Small intestine (tissue), 7 donors: ENCODE measurements around the gene KLHDC4. TPM values are rescaled to one million over a fixed set of nuclear protein-coding genes. Genes with fewer than 3 reads are reported as not detected.
"Not testable (repeated sequence)": the region's sequence is repeated elsewhere in the genome, so short reads cannot be mapped to it uniquely, and the experiment has no call there.

Experiments
- DNase-seq, 2 donors: peaks; one replicate each; pipeline versions ENCODE4 v3.0.0 to v3.0.0-alpha.2; 2013
- FAIRE-seq: peaks from 2 replicates; lab custom pipeline; 2012; peaks lifted over from hg19 to GRCh38; lab: Jason Lieb, UNC
- H3K27ac ChIP-seq, 3 donors: one replicate each; pipeline ENCODE4 v1.5.1; 2013; ENCODE audit warnings: low read length in 2 of 3, mild to moderate bottlenecking in 2 of 3, control low read depth in 1 of 3, inconsistent platforms in 1 of 3, low read depth in 1 of 3, moderate library complexity in 1 of 3
- H3K27me3 ChIP-seq, 3 donors: one replicate each; pipeline ENCODE4 v1.6.1; 2013; ENCODE audit warnings: low read length in 3 of 3, inconsistent platforms in 1 of 3; ENCODE audit not compliant: control insufficient read depth in 3 of 3, insufficient read depth in 3 of 3
- H3K36me3 ChIP-seq, 3 donors: one replicate each; pipeline ENCODE4 v1.6.1; 2013; ENCODE audit warnings: low read length in 3 of 3, inconsistent platforms in 1 of 3, low read depth in 1 of 3, mild to moderate bottlenecking in 1 of 3, moderate library complexity in 1 of 3; ENCODE audit not compliant: control insufficient read depth in 3 of 3, insufficient read depth in 2 of 3
- H3K4me1 ChIP-seq, 3 donors: one replicate each; pipeline ENCODE4 v1.6.1; 2013; ENCODE audit warnings: low read length in 2 of 3, inconsistent platforms in 1 of 3, low read depth in 1 of 3, mild to moderate bottlenecking in 1 of 3, moderate library complexity in 1 of 3; ENCODE audit not compliant: control insufficient read depth in 3 of 3, insufficient read depth in 2 of 3
- H3K4me3 ChIP-seq, 3 donors: one replicate each; pipeline ENCODE4 v1.5.1; 2013; ENCODE audit warnings: low read length in 3 of 3, control low read depth in 1 of 3, inconsistent platforms in 1 of 3, low read depth in 1 of 3, mild to moderate bottlenecking in 1 of 3, moderate library complexity in 1 of 3
- H3K9me3 ChIP-seq, 2 donors: one replicate each; pipeline ENCODE4 v1.6.1; 2013; ENCODE audit warnings: low read depth in 1 of 2, low read length in 1 of 2; ENCODE audit not compliant: control insufficient read depth in 2 of 2, insufficient read depth in 1 of 2
- WGBS, 3 donors: extraction: QIAGEN DNeasy Blood & Tissue Kit; methylation state at CpG; one replicate each; pipeline ENCODE4 v1.1.7; 2013; 5-methylcytosine and 5-hydroxymethylcytosine counted together
- polyA plus RNA-seq, 4 donors: library from polyadenylated mRNA; stranded (reverse) in 3 of 4; unstranded in 1 of 4; fragments of 200-250 nt in 3 of 4; fragments of 120-200 nt in 1 of 4; gene quantifications; one replicate each; pipeline versions ENCODE4 v1.2.1 to v1.2.3, GENCODE V29; 2013
- donor health status: healthy with polysubstance abuse.
- donor health status: control.
- donor health status: control.
- donor health status: Bipolar disorder and iron deficiency.
- donor health status: healthy.

The KLHDC4 gene
- polyA plus RNA-seq, 4 donors, result 25.9 to 35.1 (median 29.9) TPM

GRCh38 chr16:87733190-87733589 lies 32.6 kb downstream of the KLHDC4 start:
- WGBS, 3 donors, result 76 to 90% (median 78%) methylated on average over 11 of the region's 11 CpGs
- no peak overlapping the region for H3K27ac ChIP-seq
- H3K36me3 ChIP-seq, result peaks cover 5 to 49% (median 8%) of the 10 kb centered on the region in 3 donors
- no peak overlapping the region for H3K4me3 ChIP-seq
- no peaks in the 10 kb centered on the region for H3K27me3 ChIP-seq
- H3K4me1 ChIP-seq, result no peaks in the 10 kb centered on the region
- DNase-seq (no peak), FAIRE-seq (no peak)
- H3K9me3 ChIP-seq, result no peaks in the 10 kb centered on the region

GRCh38 chr16:87731607-87732006 lies 34.2 kb downstream of the KLHDC4 start:
- Histone ChIP-seq H3K27me3 (no peaks in the 10 kb centered on the region), H3K9me3 (no peaks in the 10 kb centered on the region), H3K4me1 (no peaks in the 10 kb centered on the region), H3K36me3 (peaks cover 8 to 57% (median 11%) of the 10 kb centered on the region in 3 donors), H3K4me3 (no peak overlapping the region), H3K27ac (no peak overlapping the region)
- WGBS, 3 donors, result 96 to 99% (median 97%) methylated on average over 13 of the region's 13 CpGs
- FAIRE-seq (no peak), DNase-seq (no peak)

- Histone ChIP-seq H3K4me3 (no peak overlapping the region), H3K4me1 (no peaks in the 10 kb centered on the region), H3K27me3 (no peaks in the 10 kb centered on the region), H3K27ac (no peak overlapping the region), H3K9me3 (no peaks in the 10 kb centered on the region), H3K36me3 (peaks cover 9 to 56% (median 11%) of the 10 kb centered on the region in 3 donors)
- no peak for FAIRE-seq
- no peak for DNase-seq
- WGBS, 3 donors, result 94 to 95% (median 95%) methylated on average over 17 of the region's 17 CpGs
These were observed 36.4 kb downstream of the KLHDC4 start for GRCh38 chr16:87729266-87729954.

- H3K4me1 ChIP-seq, result no peaks in the 10 kb centered on the region
- DNase-seq (no peak), FAIRE-seq (no peak)
- H3K27me3 ChIP-seq, result no peaks in the 10 kb centered on the region
- 89 to 95% (median 94%) methylated on average over 12 of the region's 12 CpGs for WGBS, 3 donors
- no peak overlapping the region for H3K4me3 ChIP-seq
- H3K27ac ChIP-seq, result no peak overlapping the region
- H3K36me3 ChIP-seq, result peaks cover 8 to 58% (median 12%) of the 10 kb centered on the region in 3 donors
- H3K9me3 ChIP-seq, result no peaks in the 10 kb centered on the region
These were observed 37.8 kb downstream of the KLHDC4 start for GRCh38 chr16:87728026-87728425.

GRCh38 chr16:87727346-87727745 lies 38.4 kb downstream of the KLHDC4 start:
- DNase-seq (no peak), FAIRE-seq (no peak)
- 96 to 99% (median 98%) methylated on average over 16 of the region's 16 CpGs for WGBS, 3 donors
- Histone ChIP-seq H3K9me3 (no peaks in the 10 kb centered on the region), H3K27me3 (no peaks in the 10 kb centered on the region), H3K4me3 (no peak overlapping the region), H3K36me3 (peaks cover 8 to 65% (median 12%) of the 10 kb centered on the region in 3 donors), H3K4me1 (no peaks in the 10 kb centered on the region), H3K27ac (no peak overlapping the region)

- not testable (repeated sequence) for FAIRE-seq
- 96 to 98% (median 97%) methylated on average over 25 to 32 of the region's 40 CpGs for WGBS, 3 donors
These were observed 39.2 kb downstream of the KLHDC4 start for GRCh38 chr16:87726577-87726976.

GRCh38 chr16:87725596-87726235 lies 40.1 kb downstream of the KLHDC4 start:
- Histone ChIP-seq H3K4me1 (no peaks in the 10 kb centered on the region), H3K27ac (no peak overlapping the region), H3K4me3 (no peak overlapping the region), H3K9me3 (no peaks in the 10 kb centered on the region), H3K27me3 (no peaks in the 10 kb centered on the region), H3K36me3 (peaks cover 8 to 71% (median 12%) of the 10 kb centered on the region in 3 donors)
- WGBS, 3 donors, result 88 to 94% (median 94%) methylated on average over 20 to 28 of the region's 28 CpGs
- DNase-seq (no peak), FAIRE-seq (no peak)

More at GRCh38 chr16:87726577-87726976, 39.2 kb downstream of the KLHDC4 start:
- not testable (repeated sequence) for H3K9me3 ChIP-seq, DNase-seq, H3K4me3 ChIP-seq, H3K27ac ChIP-seq, H3K27me3 ChIP-seq, H3K4me1 ChIP-seq
- H3K36me3 ChIP-seq, result peaks cover 8 to 69% (median 12%) of the 10 kb centered on the region in 3 donors

- no peak for FAIRE-seq
- Histone ChIP-seq H3K9me3 (no peaks in the 10 kb centered on the region), H3K27me3 (no peaks in the 10 kb centered on the region), H3K27ac (no peak overlapping the region), H3K4me3 (no peak overlapping the region), H3K4me1 (no peaks in the 10 kb centered on the region), H3K36me3 (peaks cover 8 to 73% (median 15%) of the 10 kb centered on the region in 3 donors)
- WGBS, 3 donors, result 85 to 89% (median 89%) methylated on average over 19 of the region's 19 CpGs
- no peak for DNase-seq
These were observed 41.1 kb downstream of the KLHDC4 start for GRCh38 chr16:87724490-87725291.
